Astrocyte (in vitro differentiated cells and primary cell): ENCODE results near the gene ASF1B.

ENCODE experiments used
- CTCF ChIP-seq: IDR thresholded peaks from 2 replicates; pipeline ENCODE4 v1.5.1; 2011; ENCODE audit warnings: low read depth, mild to moderate bottlenecking, inconsistent platforms, low read length, moderate library complexity; ENCODE audit not compliant: insufficient read depth
- EZH2 ChIP-seq: IDR thresholded peaks from 2 replicates; pipeline ENCODE4 v1.6.1; 2012; ENCODE audit warnings: mild to moderate bottlenecking, low read length, inconsistent platforms; ENCODE audit not compliant: insufficient read depth

GRCh38 chr19:14139944-14140343 lies 3.6 kb upstream of the ASF1B start:
- TF ChIP-seq CTCF (no peak), EZH2 (no peak)
